DMS53 (cell line): ENCODE data around the gene MAGOHB.
"Not testable (repeated sequence)": the region's sequence is repeated elsewhere in the genome, so short reads cannot be mapped to it uniquely, and the experiment has no call there.

Experiments used
- DNase-seq: peaks from one replicate; lab custom pipeline; 2025; lab: John Stamatoyannopoulos, UW

The MAGOHB gene

DNA sequence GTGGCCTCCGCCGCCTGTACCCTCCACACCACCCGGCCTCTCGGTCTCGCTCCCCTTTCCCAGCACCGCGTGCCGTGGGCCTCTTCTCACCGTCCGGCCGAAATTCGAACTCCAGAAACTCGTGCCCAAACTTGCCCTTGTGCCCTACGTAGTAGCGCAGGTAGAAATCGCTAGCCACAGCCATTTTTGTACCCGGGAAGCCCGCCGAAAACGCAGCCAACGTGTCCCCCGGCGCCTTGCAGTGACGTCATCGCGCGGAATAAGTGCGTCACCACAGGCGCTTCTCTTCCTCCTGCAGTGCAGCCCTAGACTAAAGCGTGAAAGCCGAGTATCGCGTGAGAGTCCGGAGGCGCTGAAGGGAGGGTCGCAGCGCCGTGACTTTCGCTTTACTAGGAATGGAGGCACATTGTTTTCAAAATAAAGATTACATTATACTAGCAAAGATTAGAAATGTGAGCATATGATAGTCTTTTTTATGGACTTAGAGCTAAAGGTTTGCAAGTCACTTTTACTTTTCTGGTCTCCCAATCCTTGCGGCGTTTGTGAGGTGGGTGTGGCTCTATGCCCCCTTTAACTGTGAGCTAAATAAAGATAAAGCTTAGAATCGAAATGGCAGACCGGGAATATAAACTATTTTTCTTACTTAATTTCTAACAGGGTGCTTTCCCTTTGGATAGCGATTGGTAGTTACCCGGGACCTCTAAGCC is at the start of gene MAGOHB:
Gene MAGOHB, minus strand, starts transcription at position 261 of the 707 bp plus-strand sequence. Its CDS starts 77 bp downstream, at position 184.
- DNase-seq, result peak; percentile 100

DNA sequence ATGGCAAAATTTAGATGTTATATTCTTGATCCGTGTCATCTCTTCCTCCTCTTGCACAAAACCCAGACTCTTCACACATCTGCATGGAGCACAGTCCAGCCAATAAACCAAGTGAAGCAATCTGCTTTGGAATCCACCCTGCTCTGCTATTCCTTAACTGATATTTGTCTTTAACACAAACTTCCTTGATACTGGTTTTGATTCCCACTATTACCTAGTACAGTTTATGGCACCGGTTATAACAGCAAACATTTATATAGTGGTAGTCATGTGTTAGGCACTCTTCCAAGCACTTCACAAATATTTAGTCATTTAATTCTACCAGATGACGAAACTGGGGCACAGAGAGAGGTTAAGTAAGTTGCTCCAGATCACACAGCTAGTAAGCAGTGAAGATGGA is 47.9 kb upstream of the MAGOHB start:
- DNase-seq, result no peak

GRCh38 chr12:10654003-10654402 is 40.6 kb upstream of the MAGOHB start:
- DNase-seq, result no peak

DNA sequence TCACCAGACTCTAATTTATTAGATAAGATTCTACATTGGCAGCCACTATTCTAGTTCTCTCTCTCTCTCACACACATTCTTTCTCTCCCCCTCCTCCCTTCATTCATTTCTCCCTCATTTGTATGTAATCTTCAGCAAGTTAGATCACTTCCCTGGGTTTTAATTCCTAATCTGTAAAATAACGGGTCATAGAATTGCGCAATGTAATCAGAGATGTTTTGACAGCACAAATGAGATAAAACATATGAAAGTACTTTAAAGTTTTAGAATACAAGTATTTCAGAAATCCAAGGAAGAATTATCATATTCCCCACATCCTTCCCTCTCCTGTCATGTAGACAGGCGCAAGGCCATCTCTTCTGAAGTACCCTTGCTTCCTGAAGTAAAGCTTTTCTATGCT is 38.8 kb upstream of the MAGOHB start:
- no peak for DNase-seq

DNA sequence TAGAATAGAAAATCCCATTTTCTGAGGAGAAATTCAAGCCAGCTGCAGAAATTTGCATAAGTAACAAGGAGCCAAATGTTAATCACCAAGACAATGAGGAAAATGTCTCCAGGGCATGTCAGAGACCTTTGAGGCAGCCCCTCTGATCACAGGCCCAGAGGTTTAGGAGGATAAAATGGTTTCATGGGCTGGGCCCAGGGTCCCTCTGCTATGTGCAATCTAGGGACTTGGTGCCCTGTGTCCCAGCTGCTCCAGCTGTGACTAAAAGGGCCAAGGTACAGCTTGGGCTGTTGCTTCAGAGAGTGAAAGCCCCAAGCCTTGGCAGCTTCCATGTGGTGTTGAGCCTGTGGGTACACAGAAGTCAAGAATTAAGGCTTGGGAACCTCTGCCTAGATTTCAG is 33.2 kb upstream of the MAGOHB start:
- not testable (repeated sequence) for DNase-seq

GRCh38 chr12:10645910-10646309 is 32.5 kb upstream of the MAGOHB start:
- DNase-seq, result no peak

GRCh38 chr12:10641735-10642500 is 28.5 kb upstream of the MAGOHB start:
- no peak for DNase-seq

DNA sequence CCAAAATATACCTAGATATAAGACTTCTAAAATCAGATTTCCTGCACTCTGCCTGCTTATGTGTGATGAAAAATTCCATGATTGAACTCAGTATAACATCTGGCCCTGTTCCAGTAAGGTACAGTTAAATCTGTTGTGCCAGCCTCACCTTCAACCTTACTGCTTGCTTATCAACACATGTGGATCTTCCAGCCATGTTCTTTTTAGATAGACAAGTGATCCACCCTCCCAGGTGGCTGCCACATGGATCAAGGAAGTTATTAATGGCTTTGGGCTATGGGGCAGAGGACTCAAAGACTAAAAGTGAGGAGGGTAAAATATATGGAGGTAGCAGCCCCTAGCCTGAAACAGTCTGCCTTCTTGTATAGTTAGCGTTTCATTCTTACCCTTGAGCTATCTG is 25.3 kb upstream of the MAGOHB start:
- DNase-seq, result no peak

- DNase-seq, result peak; percentile 25
These were observed 23.2 kb upstream of the MAGOHB start for GRCh38 chr12:10636611-10637010.

DNA sequence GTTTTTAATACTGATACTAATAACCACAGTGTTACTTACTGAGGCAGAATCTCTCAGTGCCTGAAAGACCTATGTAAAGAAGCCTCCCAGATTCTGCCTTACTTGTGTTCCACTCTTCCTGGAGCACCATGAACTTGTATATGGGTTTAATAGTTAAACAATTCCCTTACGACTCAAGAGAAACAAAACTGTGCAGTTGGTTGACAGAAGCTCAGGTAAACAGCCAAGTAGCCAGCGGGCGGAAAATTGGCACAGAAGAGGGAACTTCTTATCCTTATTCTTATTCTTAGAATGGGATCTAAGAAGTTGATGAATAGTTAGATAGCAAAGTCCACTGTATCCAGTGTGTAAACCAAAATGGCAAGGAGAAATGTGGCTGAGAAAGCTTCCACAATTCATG is 22.7 kb upstream of the MAGOHB start:
- no peak for DNase-seq

DNA sequence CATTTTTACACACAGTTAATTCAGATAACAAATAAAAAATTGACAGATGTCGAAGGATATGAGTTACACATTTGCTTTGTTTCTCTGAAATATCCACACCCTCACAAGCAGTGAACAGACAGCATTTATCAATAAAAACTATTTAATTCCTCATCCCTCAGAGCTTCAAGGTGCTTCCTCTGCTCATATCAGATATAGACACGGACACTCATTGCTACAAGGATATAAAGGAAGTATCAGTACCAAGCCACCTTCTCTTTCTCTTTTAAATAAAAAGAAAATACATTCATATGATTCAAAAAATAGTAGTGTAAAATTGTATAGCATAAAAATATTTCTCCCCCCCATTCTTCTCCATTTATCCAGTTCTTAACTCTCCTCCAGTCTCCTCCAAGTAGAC is 21.9 kb upstream of the MAGOHB start:
- no peak for DNase-seq

GRCh38 chr12:10634427-10634826 is 21.0 kb upstream of the MAGOHB start:
- DNase-seq, result no peak

DNA sequence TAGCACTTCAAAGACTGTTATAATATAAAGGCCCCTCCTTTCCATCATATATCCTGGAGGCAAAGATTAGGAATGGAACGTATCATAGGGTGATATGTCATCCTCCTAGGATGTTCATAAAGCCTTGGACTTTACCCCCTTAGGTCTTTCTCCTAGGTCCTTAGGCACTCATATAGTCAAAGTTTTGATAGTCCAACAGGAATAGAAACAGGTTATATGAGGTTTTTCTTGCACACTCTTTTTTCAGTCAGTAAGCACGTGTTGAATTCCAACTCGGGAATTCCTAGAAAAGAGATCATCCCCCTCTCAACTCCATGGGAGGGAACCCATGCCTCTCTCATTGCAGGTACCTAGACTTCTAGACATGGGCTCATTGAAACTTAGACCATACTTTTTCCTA is 20.1 kb upstream of the MAGOHB start:
- DNase-seq, result no peak

DNA sequence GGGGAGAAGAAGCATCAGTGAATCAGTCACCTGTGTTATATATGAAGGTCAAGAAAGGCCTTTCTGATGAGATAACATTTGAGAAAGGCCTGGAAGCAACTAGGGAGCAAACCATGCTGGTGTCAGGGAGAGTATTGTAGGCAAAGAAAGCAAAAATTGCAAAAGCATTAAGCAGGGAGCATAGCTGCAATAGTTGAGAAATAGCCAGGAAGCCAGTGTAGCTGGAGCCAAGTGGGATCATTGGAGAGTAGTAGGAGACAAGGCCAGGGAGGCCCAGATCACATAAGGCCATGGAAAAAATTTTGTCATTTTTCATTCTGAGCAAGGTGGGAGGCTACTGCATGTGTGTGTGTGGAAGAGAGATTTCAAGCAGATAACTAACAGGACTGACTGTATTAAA is 18.8 kb upstream of the MAGOHB start:
- no peak for DNase-seq

DNA sequence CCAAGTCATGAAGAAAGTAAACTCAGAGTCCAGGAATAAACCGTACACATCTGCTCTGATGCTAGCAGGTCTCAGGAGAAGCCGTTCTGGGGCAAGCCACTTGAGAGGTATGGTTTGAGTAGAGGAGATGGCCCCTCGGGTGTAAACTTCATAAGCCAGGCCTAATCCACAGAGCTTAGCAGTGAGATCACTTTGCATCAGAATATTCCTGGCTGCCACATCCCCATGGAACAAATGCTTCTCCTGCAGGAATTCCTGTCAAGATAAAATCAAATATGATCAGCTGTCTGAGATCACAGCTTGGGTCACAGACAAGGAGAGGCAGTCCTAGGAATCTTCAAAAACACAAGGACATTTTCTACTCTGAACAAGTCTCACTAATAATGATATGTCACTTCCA is 11.2 kb upstream of the MAGOHB start:
- no peak for DNase-seq

GRCh38 chr12:10623131-10623530 is 9.7 kb upstream of the MAGOHB start:
- no peak for DNase-seq

- no peak for DNase-seq
These were observed 7.9 kb upstream of the MAGOHB start for GRCh38 chr12:10621278-10621677.

DNA sequence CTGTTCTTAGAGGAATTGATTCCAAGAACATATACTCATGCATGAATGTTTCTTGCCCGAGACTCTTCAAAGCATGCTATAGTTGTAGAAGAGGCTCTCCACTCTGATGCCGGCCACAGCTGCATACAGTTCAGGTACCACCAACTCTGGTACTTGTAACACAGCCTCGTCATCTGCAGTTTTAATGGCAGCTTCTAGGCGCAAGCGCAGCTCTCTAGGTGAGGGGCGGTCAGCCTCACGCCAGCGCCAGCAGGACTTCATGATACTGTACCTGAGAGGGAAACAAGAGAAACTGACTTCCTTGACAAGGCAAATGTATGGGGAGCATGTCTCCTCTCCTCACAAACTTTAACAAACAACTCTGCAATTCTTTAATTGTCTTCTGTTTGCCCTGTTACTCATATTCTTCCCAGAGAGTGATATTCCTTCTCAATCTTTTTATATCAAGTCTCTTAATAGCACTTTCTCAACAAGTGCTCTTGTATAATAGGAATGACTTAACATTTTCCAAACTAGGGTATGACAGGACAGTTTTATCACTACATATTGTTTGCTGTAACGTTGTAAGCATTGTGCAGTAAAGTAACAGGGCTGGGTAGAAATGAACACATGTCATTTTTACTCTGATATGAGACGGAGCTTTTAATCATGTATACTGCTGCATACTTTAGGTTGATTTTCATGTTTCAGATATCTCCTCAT is 6.8 kb upstream of the MAGOHB start:
- no peak for DNase-seq

GRCh38 chr12:10618338-10618987 is 5.1 kb upstream of the MAGOHB start:
- DNase-seq, result no peak

GRCh38 chr12:10617863-10618262 is 4.5 kb upstream of the MAGOHB start:
- no peak for DNase-seq

DNA sequence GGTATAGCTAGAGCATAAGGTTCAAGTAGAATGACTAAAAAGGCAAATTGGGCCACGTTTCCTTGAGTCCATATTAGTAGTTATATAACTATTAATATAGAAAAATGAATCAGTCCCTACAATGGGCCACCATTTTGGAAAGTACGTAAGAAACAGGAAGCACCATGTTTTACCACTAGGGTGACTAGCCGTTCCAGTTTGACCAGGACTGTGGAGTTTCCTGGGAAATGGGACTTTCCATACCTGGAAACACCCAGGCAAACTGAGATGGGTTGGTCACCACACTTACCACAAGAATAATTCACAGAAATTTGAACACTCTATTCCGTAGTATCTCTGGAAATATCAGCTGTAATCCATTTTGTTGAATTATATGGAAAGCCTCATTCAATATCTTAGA is 2.1 kb upstream of the MAGOHB start:
- peak; percentile 76 for DNase-seq

GRCh38 chr12:10614056-10614370 is 604 bp upstream of the MAGOHB start:
- DNase-seq, result no peak

GRCh38 chr12:10612984-10613348 is 443 bp downstream of the MAGOHB start:
- peak; percentile 74 for DNase-seq
